NK-92 (cell line): Measurements from ENCODE around the gene KCNJ8.
"Not testable (repeated sequence)": the region's sequence is repeated elsewhere in the genome, so short reads cannot be mapped to it uniquely, and the experiment has no call there.

Source experiments
- DNase-seq: peaks from one replicate; lab custom pipeline; 2025; ENCODE audit not compliant: unreplicated experiment; lab: John Stamatoyannopoulos, UW

Gene KCNJ8

GRCh38 chr12:21774358-21775132 lies at the start of gene KCNJ8:
Gene KCNJ8, minus strand, starts transcription at chr12:21774706. Its CDS starts 1,090 bp downstream, at chr12:21773616.
- no peak for DNase-seq

GRCh38 chr12:21823581-21823980 lies 49.1 kb upstream of the KCNJ8 start:
- no peak for DNase-seq

GRCh38 chr12:21819678-21820077 lies 45.2 kb upstream of the KCNJ8 start:
- DNase-seq: no peak

- no peak for DNase-seq
Measured at GRCh38 chr12:21819236-21819635, 44.7 kb upstream of the KCNJ8 start.

- DNase-seq: no peak
Measured at GRCh38 chr12:21818627-21819026, 44.1 kb upstream of the KCNJ8 start.

GRCh38 chr12:21815306-21816062 lies 41.0 kb upstream of the KCNJ8 start:
- DNase-seq: no peak

GRCh38 chr12:21814814-21815213 lies 40.3 kb upstream of the KCNJ8 start:
- no peak for DNase-seq

GRCh38 chr12:21814327-21814726 lies 39.8 kb upstream of the KCNJ8 start:
- no peak for DNase-seq

GRCh38 chr12:21813751-21814150 lies 39.2 kb upstream of the KCNJ8 start:
- DNase-seq: no peak

GRCh38 chr12:21813125-21813524 lies 38.6 kb upstream of the KCNJ8 start:
- no peak for DNase-seq

- not testable (repeated sequence) for DNase-seq
Measured at GRCh38 chr12:21812340-21812739, 37.8 kb upstream of the KCNJ8 start.

GRCh38 chr12:21809100-21809499 lies 34.6 kb upstream of the KCNJ8 start:
- no peak for DNase-seq

GRCh38 chr12:21806255-21806654 lies 31.7 kb upstream of the KCNJ8 start:
- DNase-seq: no peak

GRCh38 chr12:21801522-21802288 lies 27.2 kb upstream of the KCNJ8 start:
- no peak for DNase-seq

- DNase-seq: no peak
Measured at GRCh38 chr12:21800011-21800410, 25.5 kb upstream of the KCNJ8 start.

GRCh38 chr12:21797539-21797938 lies 23.0 kb upstream of the KCNJ8 start:
- no peak for DNase-seq

- DNase-seq: no peak
Measured at GRCh38 chr12:21795648-21796328, 21.3 kb upstream of the KCNJ8 start.

GRCh38 chr12:21794807-21795595 lies 20.5 kb upstream of the KCNJ8 start:
- DNase-seq: not testable (repeated sequence)

- DNase-seq: not testable (repeated sequence)
Measured at GRCh38 chr12:21789687-21790086, 15.2 kb upstream of the KCNJ8 start.
